ENCODE data around the gene C18orf63.

Gene C18orf63

DNA sequence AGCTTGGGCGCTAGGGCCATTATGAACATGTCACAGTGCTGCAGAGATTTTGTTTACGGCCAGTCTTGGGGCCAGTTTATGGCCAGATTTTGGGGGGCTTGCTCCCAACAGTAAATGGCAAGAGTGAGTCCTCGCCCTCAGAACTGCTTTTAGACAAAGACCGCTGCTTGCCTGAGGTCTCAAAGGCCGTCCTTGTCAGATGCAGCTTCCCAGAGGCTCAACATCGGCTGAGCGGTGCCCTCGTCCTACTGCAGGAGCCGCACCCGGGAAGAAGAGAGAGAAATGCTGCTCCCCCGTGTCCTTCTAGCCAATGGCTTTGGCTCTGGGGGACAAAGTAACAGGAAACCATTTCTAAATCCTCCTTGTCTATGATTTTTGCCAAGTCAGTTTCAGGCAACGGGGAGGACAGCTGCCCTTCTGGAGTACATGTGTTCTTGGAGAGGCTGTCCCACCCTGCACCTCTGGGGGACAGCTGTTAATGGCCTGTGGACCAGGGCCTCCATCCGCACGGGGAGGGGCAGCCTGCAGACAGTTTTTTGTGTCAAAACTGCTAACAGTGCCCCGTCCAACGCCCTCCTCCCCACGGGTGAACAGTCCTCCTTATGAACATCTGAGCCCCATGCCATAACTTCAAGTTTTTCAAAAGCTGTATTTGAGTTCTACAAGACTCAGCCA lies 66.1 kb downstream of the C18orf63 start:
- no peak for DNase-seq

DNA sequence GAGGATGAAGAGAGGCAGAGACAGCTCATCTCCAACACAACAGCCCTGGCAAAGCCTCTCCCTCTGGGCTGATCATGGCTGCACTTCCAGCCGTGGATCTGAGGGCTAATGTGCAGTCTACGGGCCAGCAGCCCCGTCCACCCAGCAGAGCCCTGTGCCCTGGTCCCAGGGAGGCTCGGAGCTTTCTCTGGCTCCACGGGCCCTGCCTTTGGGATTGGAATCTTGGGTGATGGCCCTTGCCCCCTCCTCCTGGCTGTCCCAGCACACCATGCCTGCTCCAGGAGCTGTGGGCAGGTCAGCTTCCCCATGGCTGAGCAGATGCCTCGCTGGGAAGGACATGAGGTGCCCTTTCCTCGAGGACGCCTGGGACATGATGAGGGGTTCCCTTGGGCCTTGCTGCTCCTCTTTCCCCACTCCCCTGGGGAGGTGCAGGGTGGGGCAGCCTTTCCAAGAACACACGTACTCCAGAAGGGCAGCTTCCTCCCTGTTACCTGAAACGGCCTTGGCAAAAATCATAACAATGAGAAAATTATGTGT lies 66.9 kb downstream of the C18orf63 start:
- DNase-seq, result no peak

DNA sequence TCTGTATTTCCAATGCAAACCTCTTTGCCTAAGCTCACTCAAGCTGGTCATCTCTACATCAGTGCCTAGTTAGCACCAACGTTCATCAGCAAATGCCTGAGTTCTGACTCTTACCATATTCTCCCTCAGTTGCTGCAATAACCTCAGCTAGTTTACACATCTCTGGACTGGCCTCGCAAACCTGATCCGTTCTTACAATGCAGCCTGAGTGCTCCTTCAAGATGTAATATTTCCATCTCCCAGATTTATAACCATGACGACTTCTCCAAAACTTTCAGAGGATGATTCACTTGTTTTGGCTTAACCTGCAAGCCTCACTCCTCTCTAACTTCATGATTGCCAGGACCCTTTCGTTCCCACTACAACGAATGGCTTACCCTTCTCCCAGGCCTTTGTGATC lies 71.7 kb downstream of the C18orf63 start:
- DNase-seq, result no peak

DNA sequence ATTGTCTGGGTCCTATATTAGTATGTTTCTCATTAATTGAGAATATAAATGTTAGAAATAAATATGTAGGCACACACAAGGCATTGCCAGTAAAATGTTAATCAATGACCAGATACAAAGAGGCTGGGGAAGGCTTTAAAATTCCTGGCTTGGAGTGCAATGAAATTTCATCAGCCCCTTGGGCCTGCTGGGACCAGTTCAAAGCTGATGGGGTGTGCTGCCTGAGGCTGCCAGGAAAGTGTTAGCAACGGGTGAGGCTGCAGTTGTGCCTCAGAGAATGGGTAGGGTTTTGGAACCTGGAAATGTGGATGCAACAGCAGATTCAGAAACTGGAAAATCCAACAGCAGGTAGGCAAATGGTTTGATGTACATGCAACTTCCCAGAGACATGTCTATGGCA lies 72.6 kb downstream of the C18orf63 start:
- DNase-seq, result no peak

DNA sequence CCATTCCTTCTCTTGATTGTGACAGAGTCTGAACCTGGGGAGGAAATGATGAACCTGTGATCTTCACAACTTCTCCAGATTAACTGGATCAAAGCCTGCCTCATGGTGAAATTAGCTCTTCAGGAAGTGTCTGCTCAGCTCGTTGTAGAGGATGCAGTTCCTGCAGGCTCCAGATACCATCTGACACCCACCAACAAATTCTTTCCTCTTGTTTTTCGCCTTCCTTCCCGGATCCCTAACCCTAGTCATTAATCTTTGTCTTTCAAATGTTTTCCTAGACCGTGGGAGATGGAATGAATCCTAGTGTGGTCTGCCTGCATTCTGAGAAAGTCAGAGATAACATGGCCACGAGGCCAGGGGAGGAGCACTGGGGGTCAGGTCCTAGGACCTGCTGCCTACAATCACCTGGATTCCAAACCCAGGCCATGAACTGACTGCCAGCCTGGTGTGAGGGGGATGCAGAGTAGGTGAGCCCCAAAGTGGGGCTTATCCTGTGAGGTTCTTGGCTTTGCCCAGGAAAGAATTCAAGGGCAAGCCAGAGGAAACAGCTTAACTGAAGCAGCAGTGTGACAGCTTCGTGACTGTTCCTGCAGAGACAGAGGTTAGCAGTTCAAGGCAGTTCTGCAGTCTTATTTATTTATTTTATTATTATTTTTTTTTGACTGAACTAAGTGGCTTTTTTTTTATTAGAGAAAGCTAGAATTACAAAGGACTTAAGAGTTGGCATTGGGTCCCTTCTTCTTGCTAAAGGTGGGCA lies 73.7 kb downstream of the C18orf63 start:
- DNase-seq, result no peak

DNA sequence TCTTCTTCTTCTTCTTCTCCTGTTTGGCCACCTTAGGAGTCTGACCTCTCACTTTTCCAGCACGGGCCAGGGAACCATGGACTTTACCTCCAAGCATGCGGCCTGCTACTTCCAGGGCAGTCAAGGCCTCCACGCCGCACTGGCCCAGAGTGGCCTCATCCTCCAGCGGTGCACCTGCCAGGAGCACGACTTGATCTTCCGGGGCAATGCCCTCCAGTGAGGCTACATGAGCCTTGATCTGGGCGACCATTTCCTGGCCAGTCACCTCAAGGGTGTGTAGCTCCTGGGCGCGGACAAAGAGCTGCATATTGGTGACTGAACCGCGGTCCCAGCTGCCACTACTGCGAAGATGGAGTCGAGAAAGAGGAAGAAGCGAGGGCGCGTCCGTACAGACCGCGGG lies 74.4 kb downstream of the C18orf63 start:
- DNase-seq, result no peak

DNA sequence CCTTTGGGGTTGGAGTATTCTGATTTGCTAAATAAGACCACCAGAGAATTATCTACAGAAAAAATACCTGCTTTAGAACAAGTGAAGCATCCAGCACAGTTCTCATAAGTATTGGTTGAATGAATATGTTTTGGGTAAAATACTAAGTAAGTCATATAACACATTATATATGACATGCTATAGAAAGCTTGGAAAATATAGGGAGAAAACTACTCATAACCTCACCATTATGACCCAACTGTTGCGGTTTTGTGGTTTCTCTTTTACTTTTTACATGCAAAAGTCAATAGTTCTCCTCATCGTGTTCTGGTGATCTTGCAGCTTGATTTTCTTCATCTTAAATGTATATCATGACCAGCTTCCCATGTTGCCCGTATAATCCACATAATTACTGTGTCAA lies 75.3 kb downstream of the C18orf63 start:
- DNase-seq, result no peak

DNA sequence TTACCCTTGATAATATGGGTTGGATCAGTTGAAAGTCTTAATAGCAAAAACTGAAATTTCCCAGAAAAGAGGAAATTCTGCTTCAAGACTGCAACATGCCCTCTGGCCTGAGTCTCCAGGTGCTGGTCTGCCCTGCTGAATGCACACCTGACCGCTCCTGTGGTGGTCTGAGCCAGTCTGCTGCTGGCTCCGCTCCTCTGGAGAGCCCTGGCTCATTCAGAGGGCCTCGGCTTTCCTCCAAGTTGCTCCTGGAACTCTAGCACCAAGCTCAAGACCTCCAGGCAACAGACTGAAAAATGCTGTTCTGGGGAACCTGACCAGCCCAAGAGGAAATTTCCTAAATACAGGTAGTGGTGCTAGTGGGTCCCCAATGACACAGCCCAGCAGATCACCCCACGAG lies 76.7 kb downstream of the C18orf63 start:
- no peak for DNase-seq

DNA sequence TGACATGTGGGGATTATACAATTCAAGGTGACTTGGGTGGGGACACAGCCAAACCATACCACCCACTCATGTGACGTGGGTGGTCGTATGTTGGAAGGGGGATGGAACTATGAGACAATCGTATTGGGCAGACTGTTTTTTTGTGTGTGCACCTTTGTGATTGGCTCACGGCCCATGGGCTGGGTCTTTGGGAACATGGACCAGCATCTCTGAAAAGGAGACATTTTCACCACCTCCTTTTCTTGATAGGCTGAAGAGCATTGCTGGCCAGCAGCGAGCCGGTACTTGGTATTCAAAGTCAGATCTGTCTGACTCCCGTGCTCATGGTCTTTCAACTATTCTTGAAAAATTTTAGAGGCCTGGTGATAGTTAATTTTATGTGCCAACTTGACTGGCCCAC lies 79.4 kb downstream of the C18orf63 start:
- DNase-seq, result no peak

DNA sequence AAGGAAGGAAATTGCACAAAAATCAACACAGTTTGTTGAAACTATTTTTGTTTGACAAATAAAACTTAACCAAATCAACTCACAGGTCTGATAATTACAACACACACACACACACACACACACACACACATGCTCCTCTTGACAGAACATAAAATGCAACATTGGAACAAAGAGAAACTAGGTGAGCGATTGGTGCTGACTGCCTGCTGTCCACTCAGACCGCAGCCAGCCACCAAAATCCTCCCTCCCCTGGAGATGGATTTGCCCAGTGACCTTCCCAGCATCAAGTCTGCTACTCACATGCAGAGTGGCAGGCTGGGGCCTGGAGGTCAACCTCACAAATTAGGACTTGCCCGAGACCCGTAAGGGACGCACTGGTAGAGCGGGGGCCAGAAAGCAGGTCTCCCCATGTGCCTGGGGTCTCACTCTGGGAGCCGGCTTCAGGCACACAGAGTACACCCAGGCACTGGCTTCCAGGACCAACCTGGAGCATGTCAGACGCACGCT lies 80.1 kb downstream of the C18orf63 start:
- no peak for DNase-seq

DNA sequence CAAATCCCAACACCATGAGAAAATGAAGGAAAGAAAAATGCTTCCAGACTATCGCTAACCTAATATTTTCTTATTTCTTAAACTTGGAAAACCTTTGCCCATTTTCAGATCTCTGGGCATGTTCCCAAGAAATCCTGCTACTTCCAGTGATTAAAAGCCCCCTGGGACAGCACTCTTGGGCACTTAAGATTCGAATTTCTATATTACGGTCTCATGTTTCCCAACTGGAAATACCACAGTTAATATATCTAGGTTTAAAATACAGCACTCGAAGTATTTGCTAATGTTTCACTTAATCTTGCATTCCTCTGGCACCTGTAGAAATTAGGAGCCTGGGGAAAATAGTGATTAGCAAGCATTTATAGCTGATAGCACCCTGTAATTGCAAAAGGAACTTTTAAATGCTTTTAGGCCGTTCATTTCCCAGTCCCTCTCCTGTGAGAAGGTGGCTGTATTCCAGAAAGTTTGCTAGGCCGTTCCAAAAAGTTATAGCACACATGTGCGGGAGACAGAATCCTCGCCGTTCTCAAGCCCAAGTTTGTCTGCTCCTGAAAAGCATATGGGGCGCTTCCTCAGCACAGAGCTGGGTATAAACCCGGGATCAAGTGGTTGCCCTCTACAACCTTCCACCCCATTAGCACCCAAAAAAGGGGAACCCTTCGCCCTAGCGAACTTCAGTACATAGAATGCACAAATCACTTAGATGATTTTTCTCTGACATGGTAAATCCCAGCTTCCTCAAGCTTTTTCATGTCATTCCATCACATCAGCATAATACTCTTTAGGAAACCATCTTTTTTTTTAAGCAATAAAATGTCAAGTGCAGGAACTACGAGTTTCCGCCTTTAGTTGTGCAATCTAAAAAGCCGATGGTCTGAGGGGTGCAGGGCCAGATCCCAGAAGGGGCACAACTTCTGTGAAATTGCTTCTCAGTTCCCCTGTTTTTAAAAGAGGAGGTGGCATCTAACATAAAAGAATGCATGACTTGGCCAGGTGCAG lies 80.8 kb downstream of the C18orf63 start:
- DNase-seq, result no peak

DNA sequence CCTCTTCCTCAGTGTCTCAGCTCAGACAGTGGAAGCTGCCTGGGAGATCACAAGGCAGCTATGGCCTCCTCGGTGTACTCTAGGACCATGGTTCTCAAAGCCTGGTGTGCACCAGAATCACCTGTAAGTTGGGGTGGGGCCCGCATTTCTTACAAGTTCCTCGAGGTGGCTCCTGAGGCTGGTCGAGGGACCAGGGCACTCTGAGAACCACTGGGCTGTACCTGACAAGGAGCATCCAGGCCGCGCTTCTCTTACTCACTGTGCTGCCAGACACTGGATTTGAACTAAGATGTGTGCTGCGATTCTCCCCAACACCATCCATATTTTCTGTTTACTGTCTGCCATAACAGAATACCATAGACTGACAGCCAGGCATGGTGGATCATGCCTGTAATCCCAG lies 81.9 kb downstream of the C18orf63 start:
- no peak for DNase-seq

DNA sequence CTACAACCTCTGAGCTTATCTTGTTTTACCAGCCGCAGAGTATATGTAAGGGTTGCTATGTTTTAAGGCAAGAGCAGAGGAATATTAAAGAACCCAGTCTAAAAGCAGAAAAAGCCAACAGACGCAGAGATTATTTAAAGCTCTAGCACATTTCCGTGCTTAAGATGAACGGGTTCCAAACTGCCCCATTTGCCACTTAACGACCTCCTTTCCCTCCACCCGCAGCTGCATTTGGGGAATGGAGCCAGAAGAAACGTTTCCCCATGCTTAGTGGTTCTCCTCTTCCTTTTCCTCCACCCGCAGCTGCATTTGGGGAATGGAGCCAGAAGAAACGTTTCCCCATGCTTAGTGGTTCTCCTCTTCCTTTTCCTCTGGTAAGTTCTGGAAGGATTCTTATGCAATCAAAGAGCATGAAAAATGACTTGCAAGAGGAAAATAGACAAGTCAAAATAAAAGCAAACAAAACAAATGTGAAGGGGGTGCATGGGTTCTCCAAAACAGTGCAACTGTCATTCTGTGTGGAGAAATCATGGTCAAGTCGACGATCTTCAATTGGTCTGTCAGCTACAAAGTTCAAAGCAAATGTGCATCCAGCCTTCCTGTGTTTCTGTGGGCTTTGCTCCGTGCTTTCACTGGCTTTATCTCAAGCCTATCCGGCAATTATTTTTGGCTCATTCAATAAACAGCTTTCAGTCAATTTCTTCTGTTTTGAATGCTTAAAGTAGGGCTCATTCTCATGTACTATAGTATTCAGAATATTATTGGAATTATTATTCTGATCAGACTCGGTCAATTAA lies 83.7 kb downstream of the C18orf63 start:
- no peak for DNase-seq

DNA sequence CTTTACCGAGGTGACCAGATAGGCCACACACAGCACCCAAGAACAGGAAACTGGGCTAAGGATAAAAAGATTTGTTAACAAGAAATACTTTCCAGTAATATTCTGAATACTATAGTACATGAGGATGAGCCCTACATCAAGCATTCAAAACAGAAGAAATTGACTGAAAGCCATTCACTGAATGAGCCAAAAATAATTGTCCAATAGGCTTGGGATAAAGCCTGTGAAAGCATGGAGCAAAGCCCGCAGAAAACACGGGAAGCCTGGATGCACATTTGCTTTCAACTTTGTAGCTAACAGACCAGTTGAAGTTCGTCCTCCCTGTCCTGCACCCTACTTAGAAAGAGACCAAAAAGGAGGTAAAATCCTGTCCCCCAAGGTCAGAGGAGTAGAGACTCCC lies 85.2 kb downstream of the C18orf63 start:
- no peak for DNase-seq

DNA sequence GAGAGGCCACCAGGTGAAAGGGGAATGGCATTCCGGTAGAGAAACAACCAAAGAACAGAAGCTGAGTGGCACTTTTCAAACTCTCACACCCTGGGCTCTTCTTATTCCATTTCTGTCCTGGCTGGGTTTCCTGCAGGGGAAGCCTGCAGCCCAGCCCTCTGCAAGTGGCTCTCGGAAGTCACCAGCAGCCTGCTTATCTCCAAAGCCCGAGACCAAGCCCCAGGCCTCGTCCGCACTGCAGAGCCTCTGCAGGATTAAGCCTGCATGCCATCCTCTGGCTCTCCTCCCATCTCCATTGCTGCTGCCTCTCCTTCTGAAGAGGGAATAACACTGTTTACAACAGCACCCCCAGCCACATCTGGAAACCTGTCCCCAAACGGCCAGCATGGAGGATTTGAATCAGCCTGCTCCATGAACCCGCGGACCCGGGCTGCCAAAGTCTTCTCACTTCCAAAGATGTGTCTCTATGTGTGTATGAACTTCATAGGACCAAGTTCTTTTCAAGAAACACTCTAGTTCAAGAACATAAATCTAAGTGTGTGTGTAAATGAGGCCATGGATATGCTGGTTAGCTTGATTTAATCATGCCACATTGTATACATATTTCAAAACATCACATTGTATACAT lies 87.3 kb downstream of the C18orf63 start:
- DNase-seq, result no peak

DNA sequence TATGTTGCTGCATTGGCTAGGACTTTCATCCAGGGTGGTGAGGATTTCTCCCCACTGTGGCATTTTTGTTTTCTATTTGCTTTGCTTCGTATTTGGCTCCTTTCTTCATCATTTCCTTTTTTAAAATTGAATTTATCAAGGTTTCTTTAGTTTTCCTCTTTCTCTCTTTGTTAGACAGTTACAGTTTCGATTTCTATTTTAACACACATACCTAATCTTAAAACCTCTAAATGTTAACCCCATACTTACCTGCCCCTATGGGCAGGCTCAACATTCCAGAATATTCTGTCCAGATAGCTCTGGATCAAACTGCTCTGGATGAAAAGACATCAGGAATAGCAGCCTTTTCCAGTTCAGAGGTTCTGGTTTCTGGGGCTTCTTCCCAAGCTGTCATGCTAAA lies 92.2 kb downstream of the C18orf63 start:
- DNase-seq, result no peak

Measured in cortex of kidney (tissue), 1 donor.